ENCODE measurements around the gene NSUN4.

- TF ChIP-seq HCFC1 (IDR thresholded peaks at IDR 0.05; ENCODE audit: low read depth, low read length) (no peak), MAX (CRISPR knock-in tag; IDR thresholded peaks at IDR 0.05) (no peak), CTCF (IDR thresholded peaks at IDR 0.05 in 2 of 3, conservative IDR thresholded peaks at IDR 0.05 in 1 of 3; ENCODE audit: insufficient read depth in 2 of 3, low read depth in 1 of 3, low read length in 3 of 3) (no peak), HMBOX1 (IDR thresholded peaks at IDR 0.05) (no peak), NR2C2 (CRISPR knock-in tag; IDR thresholded peaks at IDR 0.05) (no peak), NR2C2 (tag; IDR thresholded peaks at IDR 0.05) (no peak), TEAD4 (IDR thresholded peaks at IDR 0.05; ENCODE audit: low read length) (no peak), TEAD4 (CRISPR knock-in tag; IDR thresholded peaks at IDR 0.05; ENCODE audit: borderline replicate concordance) (no peak), HMGXB4 (CRISPR knock-in tag; IDR thresholded peaks at IDR 0.05) (no peak), FOXK1 (CRISPR knock-in tag; IDR thresholded peaks at IDR 0.05; ENCODE audit: borderline replicate concordance) (no peak), SMARCC2 (IDR thresholded peaks at IDR 0.05; ENCODE audit: low read depth) (no peak), RHOXF2B (CRISPR knock-in tag; conservative IDR thresholded peaks at IDR 0.05) (no peak), CEBPZ (IDR thresholded peaks at IDR 0.05; ENCODE audit: borderline replicate concordance, low read depth, low read length) (no peak), ELF2 (CRISPR knock-in tag; IDR thresholded peaks at IDR 0.05) (no peak), NEUROD1 (IDR thresholded peaks at IDR 0.05; ENCODE audit: borderline replicate concordance, low read depth, low read length, partially characterized antibody) (no peak)
Observed at GRCh38 chr1:46393510-46393909, 52.9 kb downstream of the NSUN4 start.
